Duodenal mucosa (tissue), 2 donors: Measurements from ENCODE around the gene COQ9.

Experiments
- H3K27ac ChIP-seq: one replicate; pipeline ENCODE4 v1.7.0; 2013; ENCODE audit warnings: low read depth, low read length
- H3K27me3 ChIP-seq, 2 donors: one replicate each; pipeline ENCODE4 v1.7.0; 2013; ENCODE audit warnings: low read length in 2 of 2, control low read depth in 1 of 2; ENCODE audit not compliant: insufficient read depth in 2 of 2, control insufficient read depth in 1 of 2
- H3K36me3 ChIP-seq, 2 donors: one replicate each; pipeline ENCODE4 v1.7.0; 2013; ENCODE audit warnings: low read length in 2 of 2, control low read depth in 1 of 2; ENCODE audit not compliant: insufficient read depth in 2 of 2, control insufficient read depth in 1 of 2
- H3K4me1 ChIP-seq, 2 donors: one replicate each; pipeline ENCODE4 v1.7.0; 2013; ENCODE audit warnings: low read length in 2 of 2, control low read depth in 1 of 2; ENCODE audit not compliant: insufficient read depth in 2 of 2, control insufficient read depth in 1 of 2
- H3K4me3 ChIP-seq, 2 donors: one replicate each; pipeline ENCODE4 v1.7.0; 2013; ENCODE audit warnings: low read length in 2 of 2, low read depth in 1 of 2
- H3K9ac ChIP-seq, 2 donors: one replicate each; pipeline ENCODE4 v1.7.0; 2013; ENCODE audit warnings: low read length in 2 of 2, low read depth in 1 of 2
- H3K9me3 ChIP-seq, 2 donors: one replicate each; pipeline ENCODE4 v1.7.0; 2013; ENCODE audit warnings: low read length in 2 of 2, control low read depth in 1 of 2; ENCODE audit not compliant: control insufficient read depth in 1 of 2

The COQ9 gene

GRCh38 chr16:57478396-57479204, 31.3 kb downstream of the COQ9 start:
- Histone ChIP-seq H3K4me3 (peak overlapping the region; percentile 73 to 74), H3K27ac (no peak overlapping the region), H3K36me3 (peaks cover 17 to 28% of the 10 kb centered on the region in 2 donors), H3K9ac (peak overlapping the region; percentile 36 to 54), H3K9me3 (no peaks in the 10 kb centered on the region), H3K27me3 (no peaks in the 10 kb centered on the region), H3K4me1 (peaks cover 35 to 45% of the 10 kb centered on the region in 2 donors)

- Histone ChIP-seq H3K4me3 (peak overlapping the region; percentile 73 to 74), H3K9ac (peak overlapping the region; percentile 36 to 54), H3K4me1 (peaks cover 42 to 53% of the 10 kb centered on the region in 2 donors), H3K36me3 (peaks cover 11 to 20% of the 10 kb centered on the region in 2 donors), H3K27ac (no peak overlapping the region), H3K9me3 (no peaks in the 10 kb centered on the region), H3K27me3 (no peaks in the 10 kb centered on the region)
Observed at GRCh38 chr16:57479205-57479975, 32.1 kb downstream of the COQ9 start.

- Histone ChIP-seq H3K4me3 (peak overlapping the region; percentile 73 to 74), H3K36me3 (peaks cover 7 to 14% of the 10 kb centered on the region in 2 donors), H3K4me1 (peaks cover 50 to 61% of the 10 kb centered on the region in 2 donors), H3K9me3 (no peaks in the 10 kb centered on the region), H3K27ac (peak overlapping the region; percentile 41), H3K9ac (peak overlapping the region; percentile 35 to 36), H3K27me3 (no peaks in the 10 kb centered on the region)
Observed at GRCh38 chr16:57479976-57480753, 32.9 kb downstream of the COQ9 start.

GRCh38 chr16:57480754-57481230, 33.5 kb downstream of the COQ9 start:
- H3K9ac ChIP-seq, result peak overlapping the region in 1 of 2 donors; percentile 35
- H3K4me3 ChIP-seq, result peak overlapping the region in 1 of 2 donors; percentile 35
- H3K27me3 ChIP-seq, result no peaks in the 10 kb centered on the region
- H3K36me3 ChIP-seq, result peaks cover 6 to 11% of the 10 kb centered on the region in 2 donors
- H3K27ac ChIP-seq, result peak overlapping the region; percentile 41
- H3K9me3 ChIP-seq, result no peaks in the 10 kb centered on the region
- peaks cover 56 to 61% of the 10 kb centered on the region in 2 donors for H3K4me1 ChIP-seq

- Histone ChIP-seq H3K4me1 (peaks cover 53 to 56% of the 10 kb centered on the region in 2 donors), H3K9me3 (no peaks in the 10 kb centered on the region), H3K4me3 (no peak overlapping the region), H3K36me3 (peaks cover 3 to 6% of the 10 kb centered on the region in 2 donors), H3K27ac (no peak overlapping the region), H3K9ac (no peak overlapping the region), H3K27me3 (no peaks in the 10 kb centered on the region)
Observed at GRCh38 chr16:57481421-57481820, 34.1 kb downstream of the COQ9 start.

GRCh38 chr16:57482845-57483545, 35.7 kb downstream of the COQ9 start:
- H3K36me3 ChIP-seq, result peaks cover under 1 to 3% of the 10 kb centered on the region in 2 donors
- H3K27ac ChIP-seq, result no peak overlapping the region
- peaks cover 53% of the 10 kb centered on the region in 2 donors for H3K4me1 ChIP-seq
- H3K4me3 ChIP-seq, result no peak overlapping the region
- no peaks in the 10 kb centered on the region for H3K27me3 ChIP-seq
- no peaks in the 10 kb centered on the region for H3K9me3 ChIP-seq
- no peak overlapping the region for H3K9ac ChIP-seq

- Histone ChIP-seq H3K36me3 (no peaks in the 10 kb centered on the region), H3K9ac (peak overlapping the region; percentile 18 to 26), H3K9me3 (no peaks in the 10 kb centered on the region), H3K27me3 (no peaks in the 10 kb centered on the region), H3K4me3 (peak overlapping the region; percentile 21 to 75), H3K4me1 (peaks cover 44 to 45% of the 10 kb centered on the region in 2 donors), H3K27ac (no peak overlapping the region)
Observed at GRCh38 chr16:57483725-57484514, 36.6 kb downstream of the COQ9 start.

GRCh38 chr16:57484515-57485005, 37.3 kb downstream of the COQ9 start:
- Histone ChIP-seq H3K9ac (peak overlapping the region; percentile 60 to 80), H3K27ac (no peak overlapping the region)

More at GRCh38 chr16:57484515-57485005, 37.3 kb downstream of the COQ9 start:
- H3K4me1 ChIP-seq, result peaks cover 39 to 40% of the 10 kb centered on the region in 2 donors
- H3K27me3 ChIP-seq, result no peaks in the 10 kb centered on the region
- no peaks in the 10 kb centered on the region for H3K36me3 ChIP-seq
- H3K4me3 ChIP-seq, result peak overlapping the region; percentile 75 to 80
- no peaks in the 10 kb centered on the region for H3K9me3 ChIP-seq
